ENCODE results near the gene LRRC75B.

DNA sequence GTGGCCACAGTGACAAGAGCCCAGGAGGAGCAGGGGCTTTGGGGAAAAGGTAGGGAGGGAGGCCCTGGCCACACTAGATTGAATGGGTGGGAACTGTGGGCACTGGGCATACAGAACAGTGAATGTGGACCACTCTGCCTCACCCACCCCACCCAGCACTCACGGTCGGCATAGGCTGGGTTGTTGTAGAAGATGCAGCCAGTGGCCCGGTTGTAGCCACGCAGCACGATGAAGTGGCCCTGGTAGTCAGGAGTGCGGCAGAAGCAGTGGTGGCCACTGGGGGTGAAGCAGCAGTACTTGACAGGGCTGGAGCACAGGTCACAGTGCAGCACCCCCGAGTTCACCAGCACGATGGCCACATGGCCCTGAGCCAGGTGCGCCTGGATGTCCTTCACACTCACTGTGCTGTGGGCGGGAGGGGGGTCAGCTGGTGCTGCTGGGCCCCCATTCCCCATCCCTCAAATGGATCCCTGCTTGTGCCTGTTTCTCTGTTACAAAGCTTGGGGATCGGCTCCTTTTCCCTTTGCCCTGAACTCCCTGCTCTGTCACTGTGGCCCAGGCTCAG is 49.1 kb downstream of the LRRC75B start:
- TF ChIP-seq, protein P1, sequence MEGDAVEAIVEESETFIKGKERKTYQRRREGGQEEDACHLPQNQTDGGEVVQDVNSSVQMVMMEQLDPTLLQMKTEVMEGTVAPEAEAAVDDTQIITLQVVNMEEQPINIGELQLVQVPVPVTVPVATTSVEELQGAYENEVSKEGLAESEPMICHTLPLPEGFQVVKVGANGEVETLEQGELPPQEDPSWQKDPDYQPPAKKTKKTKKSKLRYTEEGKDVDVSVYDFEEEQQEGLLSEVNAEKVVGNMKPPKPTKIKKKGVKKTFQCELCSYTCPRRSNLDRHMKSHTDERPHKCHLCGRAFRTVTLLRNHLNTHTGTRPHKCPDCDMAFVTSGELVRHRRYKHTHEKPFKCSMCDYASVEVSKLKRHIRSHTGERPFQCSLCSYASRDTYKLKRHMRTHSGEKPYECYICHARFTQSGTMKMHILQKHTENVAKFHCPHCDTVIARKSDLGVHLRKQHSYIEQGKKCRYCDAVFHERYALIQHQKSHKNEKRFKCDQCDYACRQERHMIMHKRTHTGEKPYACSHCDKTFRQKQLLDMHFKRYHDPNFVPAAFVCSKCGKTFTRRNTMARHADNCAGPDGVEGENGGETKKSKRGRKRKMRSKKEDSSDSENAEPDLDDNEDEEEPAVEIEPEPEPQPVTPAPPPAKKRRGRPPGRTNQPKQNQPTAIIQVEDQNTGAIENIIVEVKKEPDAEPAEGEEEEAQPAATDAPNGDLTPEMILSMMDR (IDR thresholded peaks at IDR 0.05; ENCODE audit: low read length), result no peak
- TF ChIP-seq EZH2 (IDR thresholded peaks at IDR 0.05; ENCODE audit: borderline replicate concordance, low read length), result no peak
